SH-SY5Y (cell line): ENCODE results near the gene BRD3OS.

Experiments used
- GATA2 ChIP-seq: IDR thresholded peaks from 2 replicates; pipeline ENCODE4 v1.6.1; 2011; ENCODE audit warnings: mild to moderate bottlenecking, low read depth, low read length
- GATA3 ChIP-seq: IDR thresholded peaks from 2 replicates; pipeline ENCODE4 v1.6.1; 2011; ENCODE audit warnings: low read depth, mild to moderate bottlenecking, low read length, moderate library complexity

GRCh38 chr9:134031783-134032182 is 6.5 kb downstream of the BRD3OS start:
- no peak for TF ChIP-seq GATA2
- TF ChIP-seq GATA3 = no peak
